Stimulated activated CD8-positive, alpha-beta memory T cell treated with anti-CD3 and anti-CD28 coated beads, Interleukin-15, amount 100 ng/mL, for 4 hours (primary cell): ENCODE results near the gene NEMP2.

Experiments used
- DNase-seq, 2 donors: peaks; one replicate each; pipeline ENCODE4 v3.0.0-alpha.2; 2020; ENCODE audit warnings: low read depth in 2 of 2

The NEMP2 gene

DNA sequence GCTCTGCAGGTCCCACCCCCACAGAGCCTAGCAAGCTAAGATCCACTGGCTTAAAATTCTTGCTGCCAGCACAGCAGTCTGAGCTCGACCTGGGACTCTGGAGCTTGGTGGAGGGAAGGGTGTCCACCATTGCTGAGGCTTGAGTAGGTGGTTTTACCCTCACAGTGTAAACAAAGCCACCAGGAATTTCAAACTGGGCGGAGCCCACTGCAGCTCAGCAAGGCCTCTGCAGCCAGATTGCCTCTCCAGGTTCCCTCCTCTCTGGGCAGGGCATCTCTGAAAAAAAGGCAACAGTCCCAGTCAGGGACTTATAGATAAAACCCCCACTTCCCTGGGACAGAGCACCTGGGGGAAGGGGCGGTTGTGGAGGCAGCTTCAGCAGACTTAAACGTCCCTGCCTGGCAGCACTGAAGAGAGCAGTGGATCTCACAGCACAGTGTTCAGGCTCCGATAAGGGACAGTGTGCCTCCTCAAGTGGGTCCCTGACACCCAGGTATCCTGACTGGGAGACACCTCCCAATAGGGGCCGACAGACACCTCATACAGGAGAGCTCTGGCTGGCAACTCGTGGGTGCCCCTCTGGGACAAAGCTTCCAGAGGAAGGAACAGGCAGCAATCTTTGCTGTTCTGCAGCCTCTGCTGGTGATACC is 20.0 kb upstream of the NEMP2 start:
- DNase-seq = no peak

DNA sequence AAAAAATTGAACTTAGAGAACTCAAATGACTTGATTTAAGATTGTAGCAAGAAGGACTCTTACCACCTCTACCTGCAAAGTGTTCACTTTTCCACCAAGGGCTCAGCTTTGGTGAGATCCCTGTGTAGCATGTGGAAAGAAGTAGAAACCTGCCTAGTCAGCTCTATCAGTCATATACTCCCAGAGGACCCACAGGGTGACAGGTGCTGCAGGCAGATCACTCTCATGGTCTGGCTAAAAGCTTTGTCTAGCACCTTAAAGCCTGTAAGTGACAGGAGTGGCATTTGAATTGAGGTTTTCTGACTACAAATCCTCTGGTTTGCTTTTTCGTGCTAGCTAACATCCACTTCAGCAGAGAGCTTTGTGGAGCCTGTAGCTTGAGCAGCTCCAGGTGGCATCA is 18.7 kb upstream of the NEMP2 start:
- no peak for DNase-seq

DNA sequence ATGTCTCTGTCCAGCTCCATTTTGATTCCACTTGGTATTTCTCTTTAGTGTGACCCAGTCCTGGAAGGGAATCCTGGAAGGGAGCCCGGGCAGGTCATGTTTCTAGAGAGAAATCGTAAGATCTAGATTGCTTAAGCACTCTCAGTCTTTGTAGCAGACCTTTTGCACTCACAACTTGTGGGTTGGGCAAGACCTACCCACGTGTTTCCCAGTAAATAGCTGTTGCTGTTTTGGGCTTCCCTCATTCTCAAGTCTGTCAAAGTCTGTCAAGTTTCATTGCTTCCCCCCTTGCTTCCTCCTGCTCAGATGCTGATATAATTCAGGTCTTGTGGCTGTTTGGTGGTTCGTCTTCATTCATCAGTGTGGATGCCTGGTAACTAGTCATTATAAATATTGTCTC is 17.4 kb upstream of the NEMP2 start:
- DNase-seq = peak in 1 of 2 donors; percentile 5

DNA sequence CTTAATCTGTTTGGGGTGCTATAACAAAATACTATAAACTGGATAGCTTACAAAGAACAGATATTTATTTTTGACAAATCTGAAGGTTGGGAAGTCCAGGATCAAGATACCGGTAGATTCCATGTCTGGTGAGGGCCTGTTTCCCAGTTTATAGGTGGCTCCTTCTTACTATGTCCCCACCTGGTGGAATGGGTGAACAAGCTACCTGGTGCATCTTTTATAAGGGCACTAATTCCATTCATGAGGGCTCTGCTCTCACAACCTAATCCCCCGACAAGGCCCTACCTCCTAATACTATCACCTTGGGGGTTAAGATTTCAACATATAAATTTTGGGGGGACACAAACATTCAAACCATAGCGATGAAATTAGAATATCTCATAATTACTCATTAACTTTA is 15.6 kb upstream of the NEMP2 start:
- no peak for DNase-seq

DNA sequence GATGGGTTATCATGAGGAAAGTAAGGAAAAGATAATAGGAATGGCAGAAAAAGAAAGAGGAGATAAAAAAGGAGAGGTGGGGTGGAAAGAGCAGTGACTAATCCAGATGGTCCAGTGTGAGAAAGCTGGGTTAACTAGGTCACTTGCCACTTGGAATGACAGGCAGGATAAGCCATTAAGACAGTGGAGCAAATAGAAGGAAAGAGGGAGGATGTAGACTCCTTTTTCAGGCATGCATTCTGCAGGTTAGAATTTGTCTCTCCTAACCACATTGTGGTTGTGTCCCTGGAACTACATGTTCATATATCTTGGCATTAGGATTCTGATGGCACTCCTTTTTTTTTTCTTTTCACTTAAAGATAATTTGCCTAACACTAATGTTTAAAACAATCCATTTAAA is 13.4 kb upstream of the NEMP2 start:
- DNase-seq = no peak

DNA sequence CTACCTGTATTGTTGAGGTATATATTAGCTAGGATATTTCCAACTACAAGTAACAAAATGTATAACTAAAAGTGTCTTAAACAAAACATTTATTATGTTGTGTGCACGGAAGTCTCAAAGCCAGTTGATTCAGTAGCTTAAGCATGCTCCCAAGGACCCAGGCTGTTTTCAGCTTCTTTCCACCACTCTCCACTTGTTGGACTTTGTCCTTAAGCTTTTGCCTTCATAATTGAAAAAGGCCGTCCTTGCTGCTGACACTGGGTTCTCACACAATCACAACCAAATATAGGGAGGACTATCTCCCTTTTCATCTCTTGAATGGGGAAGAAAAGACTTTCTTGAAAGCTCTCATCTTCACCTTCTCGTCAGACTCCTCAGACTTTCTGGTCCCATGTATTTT is 12.2 kb upstream of the NEMP2 start:
- no peak for DNase-seq

DNA sequence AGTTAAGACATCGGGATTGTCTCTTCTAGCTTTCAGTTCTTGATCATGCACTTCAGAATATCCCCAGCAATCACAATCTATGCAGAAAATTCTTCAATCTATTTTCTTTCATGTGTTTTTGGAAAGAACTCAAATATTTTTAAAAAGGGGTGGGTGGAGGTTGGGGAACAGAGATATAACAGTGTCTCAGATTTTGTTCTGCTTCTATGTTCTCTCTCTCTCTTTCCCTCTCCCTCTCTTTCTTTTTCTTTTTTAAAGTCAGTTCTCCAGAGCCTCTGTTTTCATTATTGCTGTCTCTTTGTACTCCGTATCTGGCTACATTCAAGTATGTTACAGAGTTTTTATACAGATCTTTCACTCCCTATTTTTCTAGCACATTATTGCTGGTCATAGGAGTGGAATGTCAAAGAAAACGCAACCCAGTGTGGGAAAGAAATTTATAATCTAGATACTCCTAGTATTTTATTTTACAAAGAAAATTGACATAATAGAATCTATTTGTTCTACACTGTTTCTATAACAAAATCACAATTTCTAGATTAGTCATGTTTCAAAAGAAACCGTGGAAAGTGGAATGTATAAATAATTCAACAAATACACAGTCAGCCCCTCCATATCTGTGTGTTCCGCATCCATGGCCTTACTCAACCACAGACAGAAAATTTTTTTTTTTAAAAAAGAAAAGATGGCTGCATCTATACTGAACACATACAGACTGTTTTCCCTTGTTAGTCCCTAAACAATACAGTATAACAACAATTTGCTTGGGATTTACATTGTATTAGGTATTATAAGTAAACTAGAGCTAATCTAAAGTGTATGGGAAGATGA is 11.2 kb upstream of the NEMP2 start:
- DNase-seq = no peak

DNA sequence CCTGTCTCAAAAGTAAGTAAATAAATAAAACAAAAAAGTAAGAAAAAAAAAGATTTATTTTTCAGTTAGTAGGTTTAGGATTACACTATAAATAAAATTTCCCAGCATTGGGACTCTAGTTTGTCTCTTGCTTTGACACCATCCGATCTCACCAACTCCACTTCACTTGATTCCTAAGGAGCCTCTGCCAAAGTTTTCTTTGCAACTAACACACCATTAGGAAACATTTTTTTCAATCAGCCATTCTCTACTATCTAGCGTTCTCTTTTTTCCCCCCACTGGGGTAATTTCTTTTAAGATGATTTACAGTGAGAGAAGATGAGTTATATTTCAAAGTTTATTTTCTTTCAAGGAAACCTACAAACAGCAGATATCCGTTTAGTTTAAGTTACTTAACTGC is 10.6 kb upstream of the NEMP2 start:
- no peak for DNase-seq

DNA sequence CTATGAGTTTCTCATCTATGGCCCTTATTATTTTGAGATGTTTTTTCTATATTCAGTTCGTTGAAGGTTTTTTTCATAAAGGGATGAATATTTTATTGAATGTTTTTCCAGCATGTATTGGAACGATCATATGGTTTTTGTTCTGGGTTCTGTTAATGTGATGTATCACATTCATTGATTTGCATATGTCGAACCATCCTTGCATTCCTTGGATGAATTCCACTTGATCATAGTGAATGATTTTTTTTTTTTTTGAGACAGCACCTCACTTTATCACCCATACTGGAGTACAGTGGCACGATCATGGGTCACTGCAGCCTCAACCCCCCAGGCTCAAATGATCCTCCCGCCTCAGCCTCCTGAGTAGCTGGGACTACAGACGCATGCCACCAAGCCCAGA is 5.5 kb upstream of the NEMP2 start:
- DNase-seq = no peak

DNA sequence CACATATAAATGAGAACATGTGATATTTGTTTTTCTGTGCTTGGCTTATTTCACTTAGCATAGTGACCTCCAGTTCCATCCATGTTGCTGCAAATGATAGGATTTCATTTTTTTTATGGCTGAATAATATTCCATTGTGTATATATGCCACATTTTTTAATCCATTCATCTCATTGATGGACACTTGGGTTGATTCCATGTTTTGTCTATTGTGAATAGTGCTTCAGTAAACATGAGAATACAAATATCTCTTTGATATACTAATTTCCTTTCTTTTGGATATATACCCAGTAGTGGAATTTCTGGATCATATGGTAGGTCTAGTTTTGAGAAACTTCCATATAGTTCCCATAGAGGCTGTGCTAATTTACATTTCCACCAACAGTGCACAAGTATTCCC is 3.7 kb upstream of the NEMP2 start:
- DNase-seq = no peak

DNA sequence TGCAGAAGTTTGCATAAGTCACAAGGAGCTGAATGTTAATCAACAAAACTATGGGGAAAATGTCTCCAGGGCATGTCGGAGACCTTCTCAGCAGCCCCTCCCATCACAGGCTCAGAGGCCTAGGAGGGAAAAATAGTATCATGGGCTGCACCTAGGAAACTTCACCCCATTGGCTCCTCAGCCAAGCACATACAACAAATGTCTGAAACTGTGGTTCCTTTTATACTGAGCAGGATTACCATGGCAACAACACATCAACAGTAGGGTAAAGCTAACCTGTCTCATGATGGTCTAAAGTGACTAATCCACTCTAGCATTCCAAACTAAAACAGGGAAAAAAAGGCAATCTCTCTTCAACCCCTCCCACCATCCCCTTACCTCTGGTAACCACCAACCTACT is 3.2 kb upstream of the NEMP2 start:
- DNase-seq = no peak

DNA sequence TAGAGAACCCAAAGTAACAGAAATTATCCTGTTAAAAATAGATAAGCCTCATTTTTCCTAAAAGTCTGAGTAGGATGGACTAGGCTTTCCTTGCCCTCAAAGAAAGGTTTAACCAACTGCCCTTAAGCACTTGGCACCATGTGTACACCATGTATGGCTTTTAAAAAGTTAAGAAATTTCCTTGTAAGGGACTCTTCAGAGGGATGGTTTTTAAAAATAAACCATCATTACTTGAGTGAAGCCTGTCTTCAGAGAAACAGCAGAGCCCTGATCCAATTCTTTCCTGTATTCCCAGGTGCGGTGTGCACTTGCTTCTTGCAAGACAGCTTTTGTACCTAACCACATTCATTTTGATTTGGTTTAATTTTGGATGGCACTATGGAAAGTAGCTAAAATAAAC is 1.1 kb upstream of the NEMP2 start:
- no peak for DNase-seq

DNA sequence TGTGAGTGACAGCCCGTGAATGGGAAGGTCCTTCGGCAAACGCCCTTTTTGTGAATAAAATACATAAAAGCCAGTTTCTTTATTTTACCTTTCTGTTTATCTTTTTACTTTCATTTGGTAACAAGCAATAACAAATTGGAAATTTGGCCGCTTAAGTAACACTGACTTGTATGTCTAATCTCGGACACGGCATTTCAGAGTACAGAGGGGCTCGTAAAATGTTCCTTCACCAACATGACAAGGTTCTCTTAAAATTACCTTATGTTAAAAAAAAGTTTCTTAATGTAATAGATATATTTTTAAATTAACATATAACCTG is 558 bp upstream of the NEMP2 start:
- no peak for DNase-seq

DNA sequence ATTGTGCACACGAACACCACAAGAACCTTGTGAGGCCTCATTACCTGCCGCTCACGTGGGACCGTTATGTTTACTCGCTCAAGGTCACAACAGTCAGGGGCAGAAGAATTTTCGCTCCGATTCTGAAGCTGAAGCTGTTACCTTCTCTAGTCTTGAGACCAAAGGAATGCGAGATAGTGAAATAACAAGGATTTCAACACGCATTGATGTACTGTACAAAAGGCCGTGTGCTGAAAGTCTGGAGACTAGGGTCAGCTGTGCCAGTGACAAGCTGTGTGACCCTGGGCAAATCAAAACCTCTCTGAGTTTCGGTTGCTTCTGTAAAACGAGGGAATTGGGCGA is 583 bp downstream of the NEMP2 start:
- DNase-seq = peak in 1 of 2 donors; percentile 10

DNA sequence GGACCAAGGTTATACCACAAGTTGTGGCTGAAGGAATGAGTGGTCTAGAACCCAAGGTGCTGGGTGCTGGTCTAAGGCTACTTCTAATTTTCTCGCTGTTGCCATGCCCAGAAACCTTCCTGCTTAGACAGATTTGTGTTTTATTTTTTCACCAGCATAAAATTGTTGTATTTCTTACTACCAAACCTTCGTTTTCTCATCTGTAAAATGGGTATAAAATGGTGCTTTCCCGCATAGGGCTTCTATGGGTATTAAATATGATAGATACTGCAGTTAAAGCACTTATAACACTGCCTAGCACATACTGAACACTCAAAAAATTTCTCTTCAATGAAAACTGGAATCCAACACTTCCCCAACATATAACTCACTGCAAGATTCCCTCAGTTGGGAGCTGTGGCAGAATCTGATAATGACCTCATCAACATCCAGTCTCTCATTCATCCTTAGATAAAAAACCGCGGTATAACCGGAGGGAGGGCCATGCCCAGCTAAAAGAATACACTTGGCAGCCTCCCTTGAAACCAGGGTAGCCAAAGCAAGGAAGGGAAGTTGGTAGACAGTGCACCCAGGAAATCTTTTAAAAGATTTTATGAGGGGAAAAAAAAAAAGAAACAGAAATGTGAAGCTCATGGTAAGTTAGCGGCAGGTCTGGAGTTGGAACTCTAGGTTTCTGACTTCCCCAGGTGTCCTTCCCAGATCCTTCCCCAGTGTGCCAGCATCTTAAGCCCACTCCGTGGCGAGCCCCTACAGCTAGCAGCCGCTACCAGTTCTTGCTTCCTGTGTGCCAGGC is 1.2 kb downstream of the NEMP2 start:
- DNase-seq = no peak

DNA sequence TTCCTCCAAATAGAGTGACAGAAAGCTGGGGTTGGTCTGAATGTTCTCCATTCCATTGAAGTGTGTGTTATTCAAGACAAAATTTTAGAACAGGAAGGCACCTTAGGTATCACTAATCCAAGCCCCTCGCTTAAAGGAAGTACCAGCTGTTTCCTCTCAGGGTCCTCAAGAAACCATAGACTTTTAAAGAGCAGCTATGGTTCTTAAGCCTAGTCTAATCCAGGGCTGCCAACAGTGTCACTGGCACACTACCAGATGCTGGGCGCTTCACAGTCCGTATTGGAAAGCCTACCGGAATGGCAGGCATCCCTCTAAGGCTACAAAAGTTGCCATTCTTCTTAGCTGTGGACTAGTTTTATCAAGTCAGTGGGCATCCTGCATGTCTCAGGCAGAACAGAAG is 1.9 kb downstream of the NEMP2 start:
- no peak for DNase-seq

DNA sequence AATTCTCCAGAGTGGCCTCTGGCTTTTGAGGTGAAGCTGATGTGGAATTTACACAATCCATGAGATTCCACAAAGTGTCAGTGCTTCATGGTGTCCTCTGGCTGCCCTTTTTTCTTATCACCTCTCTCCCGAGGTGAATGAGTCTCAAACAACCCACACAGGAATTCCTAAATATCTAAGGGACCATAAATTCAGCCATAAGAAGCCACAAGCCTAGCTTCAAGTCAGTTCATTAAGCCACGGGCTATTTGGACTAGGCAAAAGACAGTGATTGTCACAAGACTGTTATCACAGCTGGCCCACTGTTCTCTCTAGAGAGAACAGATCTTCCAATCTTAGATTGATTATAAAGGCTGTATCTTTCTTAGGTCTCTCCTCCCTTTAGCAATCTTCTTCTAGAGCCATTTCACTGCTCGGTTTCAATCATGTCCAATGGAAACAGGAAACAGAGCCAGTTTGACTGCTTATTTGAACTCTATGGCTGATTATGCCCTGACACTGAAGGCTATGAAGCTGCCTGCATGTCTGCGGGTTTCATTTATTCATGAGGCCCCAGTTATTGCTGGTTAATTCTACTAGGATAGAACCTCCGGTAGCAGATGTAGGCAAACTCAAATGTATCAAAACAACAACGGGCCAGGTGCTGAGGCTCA is 4.1 kb downstream of the NEMP2 start:
- DNase-seq = no peak

DNA sequence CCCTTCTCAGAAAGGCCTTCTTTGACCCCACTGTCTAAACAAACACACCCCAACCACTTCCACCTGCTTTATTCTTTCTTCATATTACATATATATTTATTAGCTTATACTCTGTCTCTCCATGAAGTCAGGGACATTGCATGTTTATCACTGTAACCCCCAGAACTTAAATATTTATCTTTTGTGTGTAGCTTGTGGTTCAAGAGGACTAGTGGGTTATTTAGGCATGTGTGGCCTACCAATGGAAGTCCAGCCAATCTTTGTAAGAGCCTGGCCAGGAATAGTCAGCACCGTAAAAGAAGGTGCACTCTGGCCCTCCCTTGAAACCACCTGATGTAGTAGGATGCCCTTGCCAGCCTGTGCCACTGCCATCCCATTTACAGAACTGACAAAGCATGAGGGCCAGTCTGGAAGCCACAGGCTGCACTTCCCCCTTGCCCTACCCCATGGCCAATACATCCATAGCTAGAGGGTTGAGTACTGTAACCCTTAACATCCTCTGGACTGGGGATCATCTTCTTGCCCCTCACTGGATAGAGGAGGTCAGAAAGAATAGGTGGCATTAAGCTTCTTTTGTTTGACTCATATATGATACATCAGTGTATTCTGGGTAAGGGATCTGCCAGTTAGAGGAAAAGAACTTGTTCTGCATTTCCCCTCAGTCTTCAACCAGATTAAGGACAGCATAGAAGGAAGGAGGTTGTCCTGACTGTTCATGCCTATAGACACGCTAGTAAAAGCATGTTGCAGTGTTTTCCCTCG is 4.9 kb downstream of the NEMP2 start:
- DNase-seq = no peak

DNA sequence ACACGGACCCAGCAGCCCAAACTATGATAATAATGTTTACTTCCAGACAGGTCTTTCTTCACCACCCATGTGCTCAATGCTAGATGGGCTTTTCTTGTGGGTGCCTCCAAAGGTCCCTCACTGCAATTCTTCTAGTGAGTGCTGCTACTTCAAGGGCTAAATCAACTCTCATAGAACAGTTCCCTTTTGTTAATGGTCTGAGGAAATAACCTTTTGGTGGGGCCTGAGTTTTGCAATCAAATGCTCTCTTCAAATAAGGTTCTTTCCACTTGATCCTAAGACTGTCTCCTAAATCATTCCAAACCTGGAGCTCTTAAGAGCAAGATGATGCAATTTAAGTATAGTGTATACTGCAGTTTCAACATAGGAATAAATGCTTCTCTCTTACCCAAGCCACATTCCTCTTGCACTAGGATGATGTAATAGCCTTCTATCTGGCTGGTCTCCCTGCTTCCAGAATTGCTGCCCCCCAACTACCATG is 6.0 kb downstream of the NEMP2 start:
- DNase-seq = no peak

DNA sequence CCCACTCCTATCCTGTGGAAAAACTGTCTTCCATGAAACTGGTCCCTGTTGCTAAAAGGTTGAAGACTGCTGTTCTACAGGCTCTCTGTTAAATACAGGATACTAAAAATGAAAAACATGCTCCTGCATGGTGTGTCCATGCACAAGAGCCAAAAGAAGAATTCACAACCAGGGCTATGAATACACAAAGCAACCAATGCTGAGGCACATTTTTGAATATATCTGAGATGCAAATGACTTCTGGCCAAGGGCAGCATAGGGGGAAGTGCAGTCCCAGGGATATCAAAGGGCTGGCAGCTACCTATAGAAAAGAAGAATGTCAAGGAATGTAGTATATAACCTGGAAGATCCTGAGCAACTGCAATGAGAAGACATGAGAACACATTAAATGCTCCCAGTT is 6.6 kb downstream of the NEMP2 start:
- no peak for DNase-seq

DNA sequence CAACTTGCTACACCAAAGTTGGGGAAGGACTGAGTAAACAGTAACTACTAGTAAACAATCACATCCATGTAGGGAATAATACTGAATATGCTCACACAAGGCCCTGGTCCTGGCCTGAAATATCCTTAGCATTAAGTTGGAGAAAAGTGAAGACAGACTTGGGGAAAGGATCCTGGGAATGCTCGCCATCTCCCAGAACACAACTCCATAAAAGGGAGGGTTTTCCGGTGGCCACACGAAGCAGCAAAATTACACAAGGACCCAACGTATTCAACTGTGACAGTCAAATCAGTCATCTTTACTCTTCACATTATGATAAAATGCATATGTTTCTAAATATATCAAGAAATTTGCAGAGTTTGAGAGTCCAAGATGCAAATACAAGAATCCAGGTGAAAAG is 7.3 kb downstream of the NEMP2 start:
- DNase-seq = no peak
